GM12891 (cell line): ENCODE results near the gene NLRC4.
"Not testable (repeated sequence)": the region's sequence is repeated elsewhere in the genome, so short reads cannot be mapped to it uniquely, and the experiment has no call there.

Experiments
- POLR2A ChIP-seq: IDR thresholded peaks from 2 replicates; pipeline ENCODE4 v1.6.1; 2011; ENCODE audit warnings: low read depth, low read length, control low read depth
- POLR2AphosphoS5 ChIP-seq: IDR thresholded peaks from 2 replicates; pipeline ENCODE4 v1.6.1; 2011; ENCODE audit warnings: low read depth, low read length, control low read depth
- POU2F2 ChIP-seq: IDR thresholded peaks from 2 replicates; pipeline ENCODE4 v1.6.1; 2011; ENCODE audit warnings: low read depth, mild to moderate bottlenecking, control low read depth, low read length, moderate library complexity
- SPI1 ChIP-seq: IDR thresholded peaks from 2 replicates; pipeline ENCODE4 v1.6.1; 2011; ENCODE audit warnings: low read depth, low read length, control low read depth
- TAF1 ChIP-seq: IDR thresholded peaks from 2 replicates; pipeline ENCODE4 v1.6.1; 2011; ENCODE audit warnings: low read depth, low read length, control low read depth

DNA sequence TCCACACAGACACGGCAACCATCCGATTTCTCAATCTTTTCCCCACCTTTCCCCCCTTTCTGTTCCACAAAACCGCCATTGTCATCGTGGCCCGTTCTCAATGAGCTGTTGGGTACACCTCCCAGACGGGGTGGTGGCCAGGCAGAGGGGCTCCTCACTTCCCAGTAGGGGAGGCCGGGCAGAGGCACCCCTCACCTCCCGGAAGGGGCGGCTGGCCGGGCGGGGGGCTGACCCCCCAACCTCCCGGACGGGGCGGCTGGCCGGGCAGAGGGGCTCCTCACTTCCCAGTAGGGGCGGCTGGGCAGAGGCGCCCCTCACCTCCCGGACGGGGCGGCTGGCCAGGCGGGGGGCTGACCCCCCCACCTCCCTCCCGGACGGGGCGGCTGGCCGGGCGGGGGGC, 28.8 kb upstream of the NLRC4 start:
- TF ChIP-seq TAF1, POLR2A, POLR2AphosphoS5, SPI1, POU2F2: not testable (repeated sequence)
